ENCODE data around the gene STK32C. TPM values are rescaled to one million over a fixed set of nuclear protein-coding genes. Genes with fewer than 3 reads are reported as not detected.

Gene STK32C
- total and polyA plus RNA-seq, 2 donors from 2014 or later, result 11.6 to 14.4 TPM

GRCh38 chr10:132192076-132192975 is 115.4 kb downstream of the STK32C start:
- TF ChIP-seq, protein P1, sequence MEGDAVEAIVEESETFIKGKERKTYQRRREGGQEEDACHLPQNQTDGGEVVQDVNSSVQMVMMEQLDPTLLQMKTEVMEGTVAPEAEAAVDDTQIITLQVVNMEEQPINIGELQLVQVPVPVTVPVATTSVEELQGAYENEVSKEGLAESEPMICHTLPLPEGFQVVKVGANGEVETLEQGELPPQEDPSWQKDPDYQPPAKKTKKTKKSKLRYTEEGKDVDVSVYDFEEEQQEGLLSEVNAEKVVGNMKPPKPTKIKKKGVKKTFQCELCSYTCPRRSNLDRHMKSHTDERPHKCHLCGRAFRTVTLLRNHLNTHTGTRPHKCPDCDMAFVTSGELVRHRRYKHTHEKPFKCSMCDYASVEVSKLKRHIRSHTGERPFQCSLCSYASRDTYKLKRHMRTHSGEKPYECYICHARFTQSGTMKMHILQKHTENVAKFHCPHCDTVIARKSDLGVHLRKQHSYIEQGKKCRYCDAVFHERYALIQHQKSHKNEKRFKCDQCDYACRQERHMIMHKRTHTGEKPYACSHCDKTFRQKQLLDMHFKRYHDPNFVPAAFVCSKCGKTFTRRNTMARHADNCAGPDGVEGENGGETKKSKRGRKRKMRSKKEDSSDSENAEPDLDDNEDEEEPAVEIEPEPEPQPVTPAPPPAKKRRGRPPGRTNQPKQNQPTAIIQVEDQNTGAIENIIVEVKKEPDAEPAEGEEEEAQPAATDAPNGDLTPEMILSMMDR (IDR thresholded peaks at IDR 0.05; ENCODE audit: borderline replicate concordance, extremely low read depth, insufficient read depth), result no peak
- no peak for FAIRE-seq
- intact Hi-C loops (cut with DNase I), result no loop called here
- H3K9ac ChIP-seq (ENCODE audit: low read length in 3 of 3), result no peak overlapping the region
- H3K27ac ChIP-seq (ENCODE audit: low read depth in 2 of 2, low read length in 2 of 2), result no peak overlapping the region
- DNase-seq, result no peak
- H3K9me3 ChIP-seq (ENCODE audit: control insufficient read depth in 2 of 3, insufficient read depth in 1 of 3, low read length in 3 of 3), result no peaks in the 10 kb centered on the region
- no peaks in the 10 kb centered on the region for H3K4me1 ChIP-seq (ENCODE audit: control insufficient read depth in 2 of 3, insufficient read depth in 2 of 3, low read depth in 1 of 3, low read length in 3 of 3)
- no peaks in the 10 kb centered on the region for H3K36me3 ChIP-seq (ENCODE audit: control insufficient read depth in 2 of 3, insufficient read depth in 3 of 3, low read length in 3 of 3)
- no peaks in the 10 kb centered on the region for H3K27me3 ChIP-seq (ENCODE audit: control insufficient read depth, insufficient read depth, low read length)
- H3K4me3 ChIP-seq (ENCODE audit: low read length in 3 of 3), result no peak overlapping the region

- DNase-seq, result peak in 1 of 5 donors; percentile 67
- TF ChIP-seq, protein P1 (IDR thresholded peaks at IDR 0.05; ENCODE audit: borderline replicate concordance, extremely low read depth, insufficient read depth), result no peak
- Histone ChIP-seq H3K36me3 (ENCODE audit: control insufficient read depth in 2 of 3, insufficient read depth in 3 of 3, low read length in 3 of 3) (no peaks in the 10 kb centered on the region), H3K4me3 (ENCODE audit: low read length in 3 of 3) (no peak overlapping the region), H3K4me1 (ENCODE audit: control insufficient read depth in 2 of 3, insufficient read depth in 2 of 3, low read depth in 1 of 3, low read length in 3 of 3) (peaks cover 0 to 4% (median 0%) of the 10 kb centered on the region in 3 donors), H3K27ac (ENCODE audit: low read depth in 2 of 2, low read length in 2 of 2) (no peak overlapping the region), H3K9ac (ENCODE audit: low read length in 3 of 3) (no peak overlapping the region), H3K9me3 (ENCODE audit: control insufficient read depth in 2 of 3, insufficient read depth in 1 of 3, low read length in 3 of 3) (no peaks in the 10 kb centered on the region), H3K27me3 (ENCODE audit: control insufficient read depth, insufficient read depth, low read length) (peaks cover 1% of the 10 kb centered on the region)
- no peak for FAIRE-seq
- intact Hi-C loops (cut with DNase I), result no loop called here
These were observed 117.8 kb downstream of the STK32C start for GRCh38 chr10:132189810-132190422.

DNA sequence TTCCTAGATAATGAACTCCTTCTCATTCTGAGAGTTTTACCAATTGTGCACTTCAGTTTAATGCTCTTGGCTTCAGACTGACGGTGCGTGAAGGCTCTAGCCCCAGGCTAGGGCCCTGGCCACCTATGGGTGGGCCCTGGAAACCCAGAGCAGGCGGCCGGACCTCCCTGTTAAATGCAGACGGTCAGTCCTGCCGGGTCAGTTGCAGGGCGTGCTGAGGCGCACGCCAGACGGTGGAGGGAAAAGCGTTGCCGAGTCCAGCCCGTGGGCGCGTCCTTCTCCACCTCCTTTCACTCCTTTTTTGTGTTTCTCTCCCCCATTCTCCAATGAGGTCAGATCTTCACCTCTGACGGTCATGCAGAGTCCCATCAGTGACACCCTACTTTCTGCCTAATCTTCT is 118.7 kb downstream of the STK32C start:
- FAIRE-seq (no peak), DNase-seq (peak in 1 of 5 donors; percentile 49)
- H3K9me3 ChIP-seq (ENCODE audit: control insufficient read depth in 2 of 3, insufficient read depth in 1 of 3, low read length in 3 of 3), result no peaks in the 10 kb centered on the region
- no peak overlapping the region for H3K9ac ChIP-seq (ENCODE audit: low read length in 3 of 3)
- H3K27ac ChIP-seq (ENCODE audit: low read depth in 2 of 2, low read length in 2 of 2), result no peak overlapping the region
- TF ChIP-seq, protein P1 (IDR thresholded peaks at IDR 0.05; ENCODE audit: borderline replicate concordance, extremely low read depth, insufficient read depth), result no peak
- H3K36me3 ChIP-seq (ENCODE audit: control insufficient read depth in 2 of 3, insufficient read depth in 3 of 3, low read length in 3 of 3), result no peaks in the 10 kb centered on the region
- H3K4me3 ChIP-seq (ENCODE audit: low read length in 3 of 3), result no peak overlapping the region
- intact Hi-C loops (cut with DNase I), result no loop called here
- H3K4me1 ChIP-seq (ENCODE audit: control insufficient read depth in 2 of 3, insufficient read depth in 2 of 3, low read depth in 1 of 3, low read length in 3 of 3), result peaks cover 0 to 4% (median 0%) of the 10 kb centered on the region in 3 donors
- H3K27me3 ChIP-seq (ENCODE audit: control insufficient read depth, insufficient read depth, low read length), result peaks cover 2% of the 10 kb centered on the region
